Vagina (tissue), 2 donors: ENCODE measurements around the gene STOML1. TPM values are rescaled to one million over a fixed set of nuclear protein-coding genes. Genes with fewer than 3 reads are reported as not detected.

Experiments
- DNase-seq, 2 donors: peaks; one replicate each; pipeline ENCODE4 v3.0.0-alpha.2; 2017; ENCODE audit errors: extremely low spot score in 2 of 2
- H3K27ac ChIP-seq: fragments of 200-600 bp; sonication (generic); one replicate; pipeline ENCODE4 v1.5.1; 2019
- H3K27me3 ChIP-seq: fragments of 200-600 bp; sonication (generic); one replicate; pipeline ENCODE4 v1.5.1; 2019
- H3K36me3 ChIP-seq, 2 donors: fragments of 200-600 bp; sonication (generic); one replicate each; pipeline ENCODE4 v1.5.1; 2017 to 2019
- H3K4me1 ChIP-seq: fragments of 200-600 bp; sonication (generic); one replicate; pipeline ENCODE4 v1.5.1; 2019
- H3K4me3 ChIP-seq, 2 donors: fragments of 200-600 bp; sonication (generic); 1 replicate in 1 of 2; 2 replicates in 1 of 2; pipeline ENCODE4 v1.5.1; 2016 to 2019
- H3K9me3 ChIP-seq: fragments of 200-600 bp; sonication (generic); one replicate; pipeline ENCODE4 v1.5.1; 2019
- CTCF ChIP-seq, 3 experiments: fragments of 450-650 bp in 2 of 3; fragments of 200-600 bp in 1 of 3; sonication (generic) in 1 of 3; IDR thresholded peaks; one replicate each; pipeline ENCODE4 v1.5.1; 2017 to 2019; ENCODE audit warnings: antibody characterized with exemption in 3 of 3, mild to moderate bottlenecking in 2 of 3, moderate library complexity in 2 of 3
- POLR2A ChIP-seq, 2 donors: fragments of 450-650 bp; IDR thresholded peaks; one replicate each; pipeline ENCODE4 v1.6.1; 2017; ENCODE audit warnings: antibody characterized with exemption in 2 of 2, mild to moderate bottlenecking in 2 of 2, moderate library complexity in 2 of 2
- POLR2AphosphoS5 ChIP-seq, 2 donors: sonication (generic); formaldehyde crosslinking; IDR thresholded peaks; one replicate each; pipeline ENCODE4 v1.9.0; 2017; ENCODE audit warnings: antibody characterized with exemption in 2 of 2, mild to moderate bottlenecking in 2 of 2, low read depth in 1 of 2; ENCODE audit not compliant: insufficient read depth in 1 of 2
- intact Hi-C: fragments of 100-400 bp; cut with DNase I; formaldehyde crosslinking; loops from one replicate; pipeline ENCODE4 v1.15.1; 2023
- total RNA-seq: library from RNA; depleted of rRNA; stranded (reverse); fragments of >200 nt; gene quantifications from one replicate; pipeline ENCODE4 v1.2.3, GENCODE V29; 2016

STOML1 gene
- total RNA-seq, 1 donor from 2014 or later = 15.0 TPM

GRCh38 chr15:73957276-73957675 is 34.8 kb downstream of the STOML1 start:
- Histone ChIP-seq H3K36me3 (no peaks in the 10 kb centered on the region), H3K4me3 (no peak overlapping the region), H3K4me1 (peaks cover 26% of the 10 kb centered on the region), H3K27ac (no peak overlapping the region), H3K27me3 (no peaks in the 10 kb centered on the region), H3K9me3 (no peaks in the 10 kb centered on the region)
- no peak for DNase-seq
- TF ChIP-seq POLR2A (IDR thresholded peaks at IDR 0.05) (no peak), POLR2AphosphoS5 (IDR thresholded peaks at IDR 0.05; ENCODE audit: insufficient read depth in 1 of 2, low read depth in 1 of 2) (no peak), CTCF (IDR thresholded peaks at IDR 0.05) (no peak)
- intact Hi-C loops = no loop called here

- no peaks in the 10 kb centered on the region for H3K27me3 ChIP-seq
- no peak for DNase-seq
- intact Hi-C loops = no loop called here
- TF ChIP-seq CTCF (IDR thresholded peaks at IDR 0.05) = no peak
- TF ChIP-seq POLR2AphosphoS5 (IDR thresholded peaks at IDR 0.05; ENCODE audit: insufficient read depth in 1 of 2, low read depth in 1 of 2) = peak; percentile 16 to 47
- H3K9me3 ChIP-seq = no peaks in the 10 kb centered on the region
- H3K4me3 ChIP-seq = no peak overlapping the region
- no peak overlapping the region for H3K27ac ChIP-seq
- peaks cover 32% of the 10 kb centered on the region for H3K4me1 ChIP-seq
- no peaks in the 10 kb centered on the region for H3K36me3 ChIP-seq
These were observed 35.4 kb downstream of the STOML1 start for GRCh38 chr15:73956743-73957135.

GRCh38 chr15:73955861-73956742 is 36.0 kb downstream of the STOML1 start:
- intact Hi-C loops = no loop called here
- H3K27ac ChIP-seq = no peak overlapping the region
- H3K9me3 ChIP-seq = no peaks in the 10 kb centered on the region
- TF ChIP-seq POLR2A (IDR thresholded peaks at IDR 0.05) (no peak), POLR2AphosphoS5 (IDR thresholded peaks at IDR 0.05; ENCODE audit: insufficient read depth in 1 of 2, low read depth in 1 of 2) (no peak), CTCF (IDR thresholded peaks at IDR 0.05) (no peak)
- no peaks in the 10 kb centered on the region for H3K36me3 ChIP-seq
- no peaks in the 10 kb centered on the region for H3K27me3 ChIP-seq
- no peak overlapping the region for H3K4me3 ChIP-seq
- peaks cover 35% of the 10 kb centered on the region for H3K4me1 ChIP-seq
- DNase-seq = no peak

- H3K4me3 ChIP-seq = no peak overlapping the region
- no peaks in the 10 kb centered on the region for H3K9me3 ChIP-seq
- peaks cover 35% of the 10 kb centered on the region for H3K4me1 ChIP-seq
- no peak overlapping the region for H3K27ac ChIP-seq
- H3K36me3 ChIP-seq = no peaks in the 10 kb centered on the region
- TF ChIP-seq POLR2AphosphoS5 (IDR thresholded peaks at IDR 0.05; ENCODE audit: insufficient read depth in 1 of 2, low read depth in 1 of 2) (no peak), POLR2A (IDR thresholded peaks at IDR 0.05) (no peak), CTCF (IDR thresholded peaks at IDR 0.05) (no peak)
- intact Hi-C loops = no loop called here
- H3K27me3 ChIP-seq = no peaks in the 10 kb centered on the region
- no peak for DNase-seq
These were observed 36.8 kb downstream of the STOML1 start for GRCh38 chr15:73955326-73955725.
